HFF-Myc (cell line): ENCODE results near the gene EFR3B.
"Not testable (repeated sequence)": the region's sequence is repeated elsewhere in the genome, so short reads cannot be mapped to it uniquely, and the experiment has no call there.

Experiments used
- DNase-seq: peaks from one replicate; pipeline ENCODE4 v3.0.0-alpha.2; 2011; ENCODE audit warnings: low read depth; ENCODE audit errors: extremely low read depth
- H3K4me3 ChIP-seq: replicated peaks from 2 replicates; pipeline ENCODE4 v1.5.1; 2011; ENCODE audit warnings: low read depth, mild to moderate bottlenecking, control low read depth, low read length
- TF ChIP-seq, protein P1 (sequence below): IDR thresholded peaks from 2 replicates; pipeline ENCODE4 v1.5.1; 2012; ENCODE audit warnings: mild to moderate bottlenecking, low read depth, low read length, control low read depth; ENCODE audit errors: missing control alignments

EFR3B gene

DNA sequence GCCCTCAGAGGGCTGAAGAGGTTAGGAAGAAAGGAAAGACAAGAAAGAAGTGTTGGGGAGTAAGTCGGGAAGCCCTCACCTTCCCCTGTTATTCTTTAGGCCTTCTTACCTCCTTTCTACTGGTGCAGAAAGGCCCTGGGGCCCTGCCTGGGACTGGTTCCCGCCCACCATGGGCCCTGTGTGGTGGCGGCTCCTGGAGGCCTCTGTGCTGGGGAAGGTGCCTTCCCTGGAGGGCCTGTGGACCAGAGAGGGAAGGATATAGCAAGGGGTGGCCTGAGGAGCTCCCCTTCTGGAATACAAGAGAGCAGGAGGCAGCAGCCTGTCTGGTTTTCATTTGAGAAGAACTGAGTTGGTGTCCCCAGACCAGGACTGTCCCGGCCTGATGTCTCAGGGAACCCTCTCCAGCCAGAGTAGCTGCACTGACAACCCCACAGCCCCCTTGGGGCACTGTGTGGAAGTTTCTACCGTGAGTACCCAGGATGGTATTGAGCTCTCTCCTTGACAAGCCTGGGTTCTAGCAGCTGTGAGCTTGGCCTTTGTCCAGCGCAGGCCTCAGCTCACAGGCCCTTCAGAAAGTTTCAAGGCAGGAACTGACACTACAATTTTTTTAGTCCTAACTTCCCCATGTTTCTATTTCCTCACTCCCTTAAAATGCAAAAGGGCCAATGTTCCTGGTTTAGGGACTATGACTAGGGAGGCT, 47.1 kb downstream of the EFR3B start:
- TF ChIP-seq, protein P1, sequence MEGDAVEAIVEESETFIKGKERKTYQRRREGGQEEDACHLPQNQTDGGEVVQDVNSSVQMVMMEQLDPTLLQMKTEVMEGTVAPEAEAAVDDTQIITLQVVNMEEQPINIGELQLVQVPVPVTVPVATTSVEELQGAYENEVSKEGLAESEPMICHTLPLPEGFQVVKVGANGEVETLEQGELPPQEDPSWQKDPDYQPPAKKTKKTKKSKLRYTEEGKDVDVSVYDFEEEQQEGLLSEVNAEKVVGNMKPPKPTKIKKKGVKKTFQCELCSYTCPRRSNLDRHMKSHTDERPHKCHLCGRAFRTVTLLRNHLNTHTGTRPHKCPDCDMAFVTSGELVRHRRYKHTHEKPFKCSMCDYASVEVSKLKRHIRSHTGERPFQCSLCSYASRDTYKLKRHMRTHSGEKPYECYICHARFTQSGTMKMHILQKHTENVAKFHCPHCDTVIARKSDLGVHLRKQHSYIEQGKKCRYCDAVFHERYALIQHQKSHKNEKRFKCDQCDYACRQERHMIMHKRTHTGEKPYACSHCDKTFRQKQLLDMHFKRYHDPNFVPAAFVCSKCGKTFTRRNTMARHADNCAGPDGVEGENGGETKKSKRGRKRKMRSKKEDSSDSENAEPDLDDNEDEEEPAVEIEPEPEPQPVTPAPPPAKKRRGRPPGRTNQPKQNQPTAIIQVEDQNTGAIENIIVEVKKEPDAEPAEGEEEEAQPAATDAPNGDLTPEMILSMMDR, result no peak
- no peak for DNase-seq
- H3K4me3 ChIP-seq, result no peak overlapping the region

DNA sequence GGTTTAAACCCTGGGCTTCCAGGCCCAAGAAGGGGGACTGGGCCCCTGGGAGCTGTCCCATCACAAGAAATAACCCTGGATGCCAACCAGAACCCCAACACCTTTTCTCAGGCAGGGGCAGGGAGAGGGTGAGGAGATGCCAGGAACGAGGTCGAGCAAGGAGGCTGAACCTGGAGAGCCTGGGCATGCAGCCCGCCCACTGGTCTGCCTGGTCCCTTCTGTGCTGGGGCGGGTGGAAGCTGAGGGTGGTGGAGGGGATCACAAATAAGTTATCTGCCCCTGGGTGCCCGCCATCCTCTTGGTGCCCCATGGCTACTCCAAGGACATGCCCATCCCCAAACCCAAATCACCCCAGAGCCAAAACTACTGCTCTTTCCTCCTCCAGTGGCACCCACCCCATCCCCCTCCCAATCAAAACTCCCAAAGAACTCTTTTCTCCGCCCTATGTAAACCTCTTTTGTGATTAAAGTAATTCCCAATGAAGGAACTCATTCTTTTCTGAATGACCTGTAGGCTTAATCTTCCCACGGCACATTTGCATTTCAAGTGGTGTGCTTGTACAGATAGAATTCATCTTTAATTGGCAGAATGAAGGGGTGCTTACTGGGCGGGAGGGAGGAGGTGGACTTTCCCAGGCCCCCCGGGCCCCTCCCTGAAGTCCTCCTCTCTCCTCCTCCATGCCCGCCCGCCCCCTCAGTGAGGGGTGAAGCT, 47.9 kb downstream of the EFR3B start:
- no peak overlapping the region for H3K4me3 ChIP-seq
- DNase-seq, result no peak
- TF ChIP-seq, protein P1, result no peak

DNA sequence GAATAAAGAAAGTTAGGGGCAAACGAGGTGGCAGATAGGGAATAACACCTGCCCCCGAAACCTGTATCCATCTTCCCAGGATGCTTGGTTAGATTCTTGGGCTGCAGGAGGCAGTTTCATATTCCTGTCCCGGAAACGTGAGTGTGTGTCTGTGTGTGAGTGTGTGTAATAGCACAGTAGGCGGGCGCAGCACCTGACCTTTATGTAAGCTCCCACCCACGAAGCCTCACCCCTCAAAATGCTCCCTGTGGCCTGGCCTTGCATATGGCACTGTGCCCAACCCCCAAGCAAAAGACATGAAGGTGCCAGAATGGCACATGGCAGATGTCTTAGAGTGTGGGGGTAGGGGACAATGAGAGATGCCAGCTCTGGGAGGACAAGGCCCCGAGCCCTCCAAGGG, 48.9 kb downstream of the EFR3B start:
- no peak overlapping the region for H3K4me3 ChIP-seq
- no peak for DNase-seq
- TF ChIP-seq, protein P1, result no peak

DNA sequence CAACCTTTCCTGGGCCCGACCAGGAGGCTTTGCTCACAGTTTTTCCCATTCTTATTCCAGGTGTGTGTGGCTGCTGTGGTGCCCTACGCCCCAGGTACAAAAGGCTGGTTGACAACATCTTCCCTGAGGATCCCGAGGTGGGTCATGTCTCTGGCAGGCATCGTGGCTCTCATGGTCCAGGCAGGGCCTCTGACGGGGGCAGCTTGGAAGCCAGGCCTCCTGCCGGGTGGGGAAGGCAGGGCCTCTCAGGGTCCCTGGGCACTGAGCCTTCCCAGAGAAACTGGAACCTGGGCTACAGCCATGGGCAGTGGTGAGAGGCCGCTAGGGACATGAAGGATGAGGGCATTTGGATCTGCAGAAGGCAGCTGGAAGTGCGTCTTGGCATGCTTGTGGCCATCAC, 49.4 kb downstream of the EFR3B start:
- DNase-seq, result no peak
- H3K4me3 ChIP-seq, result no peak overlapping the region
- TF ChIP-seq, protein P1, result no peak

DNA sequence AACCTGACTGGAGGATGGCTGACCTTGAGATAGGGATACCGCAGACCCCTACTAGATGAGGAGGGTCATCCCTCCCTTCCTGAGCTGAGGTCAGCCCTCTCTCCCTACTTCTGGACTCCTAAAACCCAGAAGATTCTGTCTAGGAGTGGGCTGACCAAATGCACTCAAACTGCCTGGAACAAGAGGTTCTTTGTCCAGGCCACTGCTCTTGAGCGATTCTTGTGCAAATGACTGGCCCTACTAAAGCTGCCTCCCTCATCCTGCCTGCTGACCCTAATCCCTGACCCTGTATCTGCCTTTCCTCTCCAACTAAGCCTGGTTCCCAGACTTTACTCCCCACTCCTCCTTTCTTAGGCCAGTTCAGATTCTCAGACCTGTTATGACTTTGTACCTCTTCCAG, 56.2 kb downstream of the EFR3B start:
- TF ChIP-seq, protein P1, result no peak
- no peak overlapping the region for H3K4me3 ChIP-seq
- DNase-seq, result no peak

DNA sequence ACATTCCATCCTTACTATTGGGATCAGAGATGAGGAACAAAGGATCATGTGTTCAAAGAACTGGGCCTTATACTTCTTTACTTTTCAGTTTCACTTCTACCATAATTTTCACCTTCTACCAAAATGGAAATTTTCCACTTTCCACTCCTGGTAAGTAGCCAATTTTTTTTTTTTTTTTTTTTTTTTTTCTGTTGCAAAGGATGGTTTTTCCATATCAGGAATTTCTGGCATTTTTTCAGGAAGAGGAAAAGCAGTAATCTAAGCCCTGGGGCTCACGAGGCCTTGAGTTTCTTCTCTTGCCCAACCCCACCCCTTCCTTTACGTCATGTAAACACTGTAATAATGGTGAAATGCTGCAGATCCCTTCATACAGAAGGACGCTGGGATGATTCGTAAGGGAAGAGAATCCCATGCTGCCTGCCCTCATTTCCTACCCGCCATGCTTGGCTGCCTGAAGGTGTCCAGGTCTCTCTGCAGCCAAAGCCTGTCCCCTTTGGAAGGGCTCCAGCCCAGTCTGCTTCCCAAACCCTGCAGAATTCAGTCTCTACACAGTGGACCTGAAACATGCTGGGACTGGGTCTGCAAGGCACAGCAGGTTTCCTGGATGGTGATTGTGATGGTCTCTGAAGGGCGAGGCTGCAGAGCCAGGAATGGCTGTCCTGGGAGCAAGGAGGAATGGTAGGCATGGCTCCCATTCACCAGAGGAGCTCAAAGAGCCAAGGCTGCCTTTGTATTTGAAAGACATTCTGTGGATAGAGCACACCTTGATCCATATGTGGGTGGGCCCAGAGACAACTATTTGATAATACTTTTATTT, 57.0 kb downstream of the EFR3B start:
- H3K4me3 ChIP-seq, result no peak overlapping the region
- no peak for DNase-seq
- TF ChIP-seq, protein P1, result no peak

DNA sequence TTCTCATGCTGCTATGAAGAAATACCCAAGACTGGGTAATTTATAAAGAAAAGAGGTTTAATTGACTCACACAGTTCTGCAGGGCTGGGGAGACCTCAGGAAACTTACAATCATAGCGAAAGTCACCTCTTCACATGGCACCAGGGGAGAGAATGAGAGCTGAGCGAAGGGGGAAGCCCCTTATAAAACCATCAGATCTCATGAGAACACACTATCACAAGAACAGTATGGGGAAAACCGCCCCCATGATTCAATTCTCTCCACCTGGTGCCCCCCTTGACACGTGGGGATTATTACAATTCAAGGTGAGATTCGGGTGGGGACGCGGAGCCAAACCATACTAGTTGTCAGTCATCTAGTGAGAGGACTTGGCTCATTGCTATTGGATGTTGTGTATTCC, 60.5 kb downstream of the EFR3B start:
- H3K4me3 ChIP-seq, DNase-seq: not testable (repeated sequence)
